Neural cell (in vitro differentiated cells): ENCODE data around the gene GPI. TPM values are rescaled to one million over a fixed set of nuclear protein-coding genes. Genes with fewer than 3 reads are reported as not detected.

ENCODE experiments used
- H2AFZ ChIP-seq: fragments of 200-600, 300-800 bp; sonication (generic), shearing (Covaris generic); 2 replicates; pipeline ENCODE4 v1.6.0; 2014; ENCODE audit warnings: low read depth, mild to moderate bottlenecking, antibody characterized with exemption, low read length, moderate library complexity
- H3F3A ChIP-seq: fragments of 200-600 bp; shearing (Covaris generic); 2 replicates; pipeline ENCODE4 v1.6.1; 2016; ENCODE audit warnings: mild to moderate bottlenecking, moderate library complexity, mixed read lengths, antibody characterized with exemption, low read length; ENCODE audit not compliant: insufficient read depth, poor library complexity, severe bottlenecking
- H3K27ac ChIP-seq: fragments of 200-600, 300-800 bp; sonication (generic), shearing (Covaris generic); 2 replicates; pipeline ENCODE4 v1.5.1; 2014; ENCODE audit warnings: mild to moderate bottlenecking, low read length, moderate library complexity
- H3K27me3 ChIP-seq: fragments of 300-800, 200-600 bp; sonication (generic), shearing (Covaris generic); 2 replicates; pipeline ENCODE4 v1.6.0; 2014; ENCODE audit warnings: mild to moderate bottlenecking, low read depth, low read length, moderate library complexity; ENCODE audit not compliant: insufficient read depth
- H3K36me3 ChIP-seq: fragments of 300-800, 200-600 bp; sonication (generic), shearing (Covaris generic); 2 replicates; pipeline ENCODE4 v1.5.1; 2014; ENCODE audit warnings: mild to moderate bottlenecking, antibody characterized with exemption, low read length, moderate library complexity; ENCODE audit not compliant: insufficient read depth
- H3K4me2 ChIP-seq: fragments of 300-800, 200-600 bp; sonication (generic), shearing (Covaris generic); 2 replicates; pipeline ENCODE4 v1.6.0; 2014; ENCODE audit warnings: mild to moderate bottlenecking, low read length
- H3K4me3 ChIP-seq: fragments of 300-800, 200-600 bp; sonication (generic), shearing (Covaris generic); 2 replicates; pipeline ENCODE4 v1.5.1; 2014; ENCODE audit warnings: mild to moderate bottlenecking, low read length, moderate library complexity
- H3K79me2 ChIP-seq: fragments of 200-600 bp; shearing (Covaris generic); replicated peaks from 2 replicates; pipeline ENCODE4 v1.6.0; 2014; ENCODE audit warnings: mild to moderate bottlenecking, low read length, moderate library complexity; ENCODE audit not compliant: insufficient read depth
- H3K9ac ChIP-seq: fragments of 300-800, 200-600 bp; sonication (generic), shearing (Covaris generic); 2 replicates; pipeline ENCODE4 v1.6.1; 2016; ENCODE audit warnings: mild to moderate bottlenecking, low read length, mixed read lengths
- H3K9me2 ChIP-seq: fragments of 200-600 bp; shearing (Covaris generic); 2 replicates; pipeline ENCODE4 v1.6.1; 2016; ENCODE audit warnings: mild to moderate bottlenecking, low read length, mixed read lengths; ENCODE audit not compliant: insufficient read depth
- H3K9me3 ChIP-seq: fragments of 200-600, 300-800 bp; sonication (generic), shearing (Covaris generic); 2 replicates; pipeline ENCODE4 v1.6.1; 2016; ENCODE audit warnings: mild to moderate bottlenecking, mixed run types, low read length, moderate library complexity, mixed read lengths
- H4K20me1 ChIP-seq: fragments of 200-600 bp; shearing (Covaris generic); 2 replicates; pipeline ENCODE4 v1.6.1; 2016; ENCODE audit warnings: mild to moderate bottlenecking, mixed run types; ENCODE audit not compliant: insufficient read depth
- EP300 ChIP-seq: fragments of 450-650 bp; conservative IDR thresholded peaks from 2 replicates; pipeline ENCODE4 v1.6.1; 2014; ENCODE audit warnings: antibody characterized with exemption, mild to moderate bottlenecking, moderate library complexity; ENCODE audit not compliant: poor library complexity, severe bottlenecking
- EZH2 ChIP-seq: fragments of 200-600, 300-800 bp; shearing (Covaris generic), sonication (generic); IDR thresholded peaks from 2 replicates; pipeline ENCODE4 v1.6.1; 2014; ENCODE audit warnings: antibody characterized with exemption, low read length, borderline replicate concordance, mild to moderate bottlenecking; ENCODE audit not compliant: insufficient read depth, poor library complexity, severe bottlenecking
- MXI1 ChIP-seq: fragments of 450-650 bp; conservative IDR thresholded peaks from 2 replicates; pipeline ENCODE4 v1.6.1; 2014; ENCODE audit warnings: antibody characterized with exemption, mild to moderate bottlenecking; ENCODE audit not compliant: poor library complexity, severe bottlenecking
- POLR2AphosphoS5 ChIP-seq: IDR thresholded peaks from 2 replicates; pipeline ENCODE4 v1.6.1; 2012
- RAD21 ChIP-seq: fragments of 450-650 bp; conservative IDR thresholded peaks from 2 replicates; pipeline ENCODE4 v1.6.1; 2014; ENCODE audit warnings: antibody characterized with exemption, mild to moderate bottlenecking, moderate library complexity
- SMC3 ChIP-seq: fragments of 450-650 bp; conservative IDR thresholded peaks from 2 replicates; pipeline ENCODE4 v1.6.1; 2014; ENCODE audit warnings: antibody characterized with exemption, mild to moderate bottlenecking, moderate library complexity; ENCODE audit not compliant: poor library complexity
- TAF1 ChIP-seq: IDR thresholded peaks from 2 replicates; pipeline ENCODE4 v1.6.1; 2012; ENCODE audit warnings: low read depth
- polyA plus RNA-seq: library from polyadenylated mRNA; depleted of rRNA; stranded (reverse); fragments of >200 nt; gene quantifications from 2 replicates; pipeline ENCODE4 v1.2.3, GENCODE V29; 2014
- TF ChIP-seq, protein P1 (sequence below): fragments of 450-650 bp; IDR thresholded peaks from 2 replicates; pipeline ENCODE4 v1.5.1; 2014; ENCODE audit warnings: antibody characterized with exemption, mild to moderate bottlenecking, moderate library complexity; ENCODE audit not compliant: poor library complexity, severe bottlenecking
- TF ChIP-seq, protein P2 (sequence below): IDR thresholded peaks from 2 replicates; pipeline ENCODE4 v1.6.1; 2012; ENCODE audit warnings: borderline replicate concordance

GPI gene
- polyA plus RNA-seq, 1 donor from 2014 or later = 113 TPM

DNA sequence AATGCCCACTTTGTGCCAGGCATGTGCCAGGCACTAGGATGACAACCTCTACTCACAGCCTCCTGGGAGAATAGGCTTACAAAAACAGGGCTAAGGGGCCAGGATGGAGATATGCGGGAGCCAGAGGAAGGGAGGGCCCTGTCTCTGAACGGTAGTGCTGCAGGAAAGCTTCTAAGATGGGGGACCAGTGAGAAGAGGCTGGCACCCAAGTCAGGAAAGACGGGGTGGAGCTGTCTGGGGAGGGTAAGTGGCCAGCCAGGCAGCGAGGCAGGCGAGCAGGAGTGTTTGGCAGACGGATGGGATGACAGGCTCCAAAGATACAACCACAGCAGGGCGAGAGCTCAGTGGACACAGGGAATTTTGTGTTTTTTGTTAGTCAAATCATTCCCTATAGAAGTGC, 44.7 kb upstream of the GPI start:
- H3K4me3 ChIP-seq = no peak overlapping the region
- H3K9me2 ChIP-seq = no peaks in the 10 kb centered on the region
- peaks cover 9% of the 10 kb centered on the region for H3K36me3 ChIP-seq
- H3K9me3 ChIP-seq = no peaks in the 10 kb centered on the region
- no peaks in the 10 kb centered on the region for H4K20me1 ChIP-seq
- no peak overlapping the region for H3K9ac ChIP-seq
- H3F3A ChIP-seq = no peaks in the 10 kb centered on the region
- no peaks in the 10 kb centered on the region for H3K79me2 ChIP-seq
- H2AFZ ChIP-seq = no peak overlapping the region
- no peak overlapping the region for H3K4me2 ChIP-seq
- no peak overlapping the region for H3K27ac ChIP-seq
- TF ChIP-seq EZH2 = no peak
- TF ChIP-seq SMC3 = no peak
- no peak for TF ChIP-seq TAF1
- no peak for TF ChIP-seq MXI1
- TF ChIP-seq, protein P1, sequence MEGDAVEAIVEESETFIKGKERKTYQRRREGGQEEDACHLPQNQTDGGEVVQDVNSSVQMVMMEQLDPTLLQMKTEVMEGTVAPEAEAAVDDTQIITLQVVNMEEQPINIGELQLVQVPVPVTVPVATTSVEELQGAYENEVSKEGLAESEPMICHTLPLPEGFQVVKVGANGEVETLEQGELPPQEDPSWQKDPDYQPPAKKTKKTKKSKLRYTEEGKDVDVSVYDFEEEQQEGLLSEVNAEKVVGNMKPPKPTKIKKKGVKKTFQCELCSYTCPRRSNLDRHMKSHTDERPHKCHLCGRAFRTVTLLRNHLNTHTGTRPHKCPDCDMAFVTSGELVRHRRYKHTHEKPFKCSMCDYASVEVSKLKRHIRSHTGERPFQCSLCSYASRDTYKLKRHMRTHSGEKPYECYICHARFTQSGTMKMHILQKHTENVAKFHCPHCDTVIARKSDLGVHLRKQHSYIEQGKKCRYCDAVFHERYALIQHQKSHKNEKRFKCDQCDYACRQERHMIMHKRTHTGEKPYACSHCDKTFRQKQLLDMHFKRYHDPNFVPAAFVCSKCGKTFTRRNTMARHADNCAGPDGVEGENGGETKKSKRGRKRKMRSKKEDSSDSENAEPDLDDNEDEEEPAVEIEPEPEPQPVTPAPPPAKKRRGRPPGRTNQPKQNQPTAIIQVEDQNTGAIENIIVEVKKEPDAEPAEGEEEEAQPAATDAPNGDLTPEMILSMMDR = no peak
- no peak for TF ChIP-seq POLR2AphosphoS5
- no peak for TF ChIP-seq RAD21
- TF ChIP-seq, protein P2, sequence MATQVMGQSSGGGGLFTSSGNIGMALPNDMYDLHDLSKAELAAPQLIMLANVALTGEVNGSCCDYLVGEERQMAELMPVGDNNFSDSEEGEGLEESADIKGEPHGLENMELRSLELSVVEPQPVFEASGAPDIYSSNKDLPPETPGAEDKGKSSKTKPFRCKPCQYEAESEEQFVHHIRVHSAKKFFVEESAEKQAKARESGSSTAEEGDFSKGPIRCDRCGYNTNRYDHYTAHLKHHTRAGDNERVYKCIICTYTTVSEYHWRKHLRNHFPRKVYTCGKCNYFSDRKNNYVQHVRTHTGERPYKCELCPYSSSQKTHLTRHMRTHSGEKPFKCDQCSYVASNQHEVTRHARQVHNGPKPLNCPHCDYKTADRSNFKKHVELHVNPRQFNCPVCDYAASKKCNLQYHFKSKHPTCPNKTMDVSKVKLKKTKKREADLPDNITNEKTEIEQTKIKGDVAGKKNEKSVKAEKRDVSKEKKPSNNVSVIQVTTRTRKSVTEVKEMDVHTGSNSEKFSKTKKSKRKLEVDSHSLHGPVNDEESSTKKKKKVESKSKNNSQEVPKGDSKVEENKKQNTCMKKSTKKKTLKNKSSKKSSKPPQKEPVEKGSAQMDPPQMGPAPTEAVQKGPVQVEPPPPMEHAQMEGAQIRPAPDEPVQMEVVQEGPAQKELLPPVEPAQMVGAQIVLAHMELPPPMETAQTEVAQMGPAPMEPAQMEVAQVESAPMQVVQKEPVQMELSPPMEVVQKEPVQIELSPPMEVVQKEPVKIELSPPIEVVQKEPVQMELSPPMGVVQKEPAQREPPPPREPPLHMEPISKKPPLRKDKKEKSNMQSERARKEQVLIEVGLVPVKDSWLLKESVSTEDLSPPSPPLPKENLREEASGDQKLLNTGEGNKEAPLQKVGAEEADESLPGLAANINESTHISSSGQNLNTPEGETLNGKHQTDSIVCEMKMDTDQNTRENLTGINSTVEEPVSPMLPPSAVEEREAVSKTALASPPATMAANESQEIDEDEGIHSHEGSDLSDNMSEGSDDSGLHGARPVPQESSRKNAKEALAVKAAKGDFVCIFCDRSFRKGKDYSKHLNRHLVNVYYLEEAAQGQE = no peak
- no peak for TF ChIP-seq EP300
- H3K27me3 ChIP-seq = no peaks in the 10 kb centered on the region

DNA sequence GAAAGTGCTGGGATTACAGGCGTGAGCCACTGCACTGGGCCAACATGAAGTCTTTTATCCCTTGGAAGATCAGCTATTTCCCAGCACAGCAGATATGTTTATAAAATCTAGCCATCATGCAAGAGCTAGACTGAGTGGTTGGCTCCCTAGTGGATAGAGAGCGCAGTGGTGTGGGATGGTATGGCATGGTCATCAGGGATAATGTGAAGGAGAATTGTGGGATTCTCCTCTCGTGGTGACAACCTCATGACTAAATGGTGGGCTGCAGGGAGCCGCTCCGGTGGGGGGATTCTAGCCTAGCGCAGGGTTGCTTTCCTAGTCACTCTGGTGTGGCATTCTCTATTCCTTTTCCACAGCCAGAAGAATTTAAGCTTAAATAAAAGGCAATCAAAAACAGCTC, 43.3 kb upstream of the GPI start:
- Histone ChIP-seq H3K4me2 (no peak overlapping the region), H3K36me3 (peaks cover 9% of the 10 kb centered on the region), H3K79me2 (no peaks in the 10 kb centered on the region), H3K9ac (no peak overlapping the region), H3K27me3 (no peaks in the 10 kb centered on the region), H3K27ac (no peak overlapping the region), H3F3A (no peaks in the 10 kb centered on the region), H2AFZ (no peak overlapping the region), H3K4me3 (no peak overlapping the region), H3K9me2 (no peaks in the 10 kb centered on the region), H4K20me1 (no peaks in the 10 kb centered on the region), H3K9me3 (no peaks in the 10 kb centered on the region)
- TF ChIP-seq RAD21 (no peak), SMC3 (no peak), EZH2 (no peak), TAF1 (no peak), EP300 (no peak), MXI1 (no peak), POLR2AphosphoS5 (no peak)
- TF ChIP-seq, protein P1 = no peak
- TF ChIP-seq, protein P2 = no peak
